Choroid plexus epithelial cell (primary cell): ENCODE measurements around the gene CACNA2D3.

ENCODE experiments used
- DNase-seq: peaks from one replicate; pipeline ENCODE4 v3.0.0-alpha.2; 2010; ENCODE audit warnings: low read depth
- H3K4me3 ChIP-seq: 2 replicates; pipeline ENCODE4 v1.5.1; 2011; ENCODE audit warnings: low read depth, mild to moderate bottlenecking, control low read depth, low read length, moderate library complexity
- CTCF ChIP-seq: conservative IDR thresholded peaks from 2 replicates; pipeline ENCODE4 v1.5.1; 2011; ENCODE audit warnings: low read depth, mild to moderate bottlenecking, control low read depth, inconsistent platforms, low read length, moderate library complexity

Gene CACNA2D3

GRCh38 chr3:54511766-54512365 lies 389.5 kb downstream of the CACNA2D3 start:
- DNase-seq = no peak
- no peak for TF ChIP-seq CTCF
- no peak overlapping the region for H3K4me3 ChIP-seq

GRCh38 chr3:54514006-54514405 lies 391.7 kb downstream of the CACNA2D3 start:
- no peak for DNase-seq
- H3K4me3 ChIP-seq = no peak overlapping the region
- TF ChIP-seq CTCF = no peak

- TF ChIP-seq CTCF = no peak
- DNase-seq = no peak
- no peak overlapping the region for H3K4me3 ChIP-seq
Measured at GRCh38 chr3:54514416-54514815, 392.1 kb downstream of the CACNA2D3 start.

- TF ChIP-seq CTCF = no peak
- no peak overlapping the region for H3K4me3 ChIP-seq
- DNase-seq = no peak
Measured at GRCh38 chr3:54515441-54516213, 393.3 kb downstream of the CACNA2D3 start.

GRCh38 chr3:54517424-54517823 lies 395.1 kb downstream of the CACNA2D3 start:
- no peak for TF ChIP-seq CTCF
- no peak for DNase-seq
- no peak overlapping the region for H3K4me3 ChIP-seq

GRCh38 chr3:54518011-54518675 lies 395.8 kb downstream of the CACNA2D3 start:
- DNase-seq = no peak
- TF ChIP-seq CTCF = no peak
- no peak overlapping the region for H3K4me3 ChIP-seq
